SIG-M5 treated with dmso at 0.1 percent for 504 hours (cell line): ENCODE measurements around the gene CCDC102B.
"Not testable (repeated sequence)": the region's sequence is repeated elsewhere in the genome, so short reads cannot be mapped to it uniquely, and the experiment has no call there.

Source experiments
- DNase-seq: peaks from one replicate; lab custom pipeline; 2025; ENCODE audit not compliant: unreplicated experiment; lab: John Stamatoyannopoulos, UW

Gene CCDC102B

GRCh38 chr18:68797871-68798270, at the start of gene CCDC102B:
CCDC102B (plus strand) TSS chr18:68798080; CDS start chr18:68836764, 38,684 bp downstream.
- no peak for DNase-seq

- no peak for DNase-seq
Observed at GRCh38 chr18:68757126-68757525, 40.8 kb upstream of the CCDC102B start.

- no peak for DNase-seq
Observed at GRCh38 chr18:68759308-68759707, 38.6 kb upstream of the CCDC102B start.

- no peak for DNase-seq
Observed at GRCh38 chr18:68763083-68763482, 34.8 kb upstream of the CCDC102B start.

- no peak for DNase-seq
Observed at GRCh38 chr18:68764016-68764415, 33.9 kb upstream of the CCDC102B start.

GRCh38 chr18:68766433-68766832, 31.4 kb upstream of the CCDC102B start:
- no peak for DNase-seq

- no peak for DNase-seq
Observed at GRCh38 chr18:68769461-68769860, 28.4 kb upstream of the CCDC102B start.

GRCh38 chr18:68772268-68772667, 25.6 kb upstream of the CCDC102B start:
- no peak for DNase-seq

GRCh38 chr18:68778280-68778886, 19.5 kb upstream of the CCDC102B start:
- DNase-seq = no peak

GRCh38 chr18:68779169-68779568, 18.7 kb upstream of the CCDC102B start:
- peak; percentile 81 for DNase-seq

- DNase-seq = no peak
Observed at GRCh38 chr18:68780802-68781635, 16.9 kb upstream of the CCDC102B start.

GRCh38 chr18:68783506-68783905, 14.4 kb upstream of the CCDC102B start:
- no peak for DNase-seq

- no peak for DNase-seq
Observed at GRCh38 chr18:68784071-68784470, 13.8 kb upstream of the CCDC102B start.

- not testable (repeated sequence) for DNase-seq
Observed at GRCh38 chr18:68790290-68790689, 7.6 kb upstream of the CCDC102B start.

- DNase-seq = no peak
Observed at GRCh38 chr18:68791801-68792200, 6.1 kb upstream of the CCDC102B start.

GRCh38 chr18:68793951-68794350, 3.9 kb upstream of the CCDC102B start:
- no peak for DNase-seq

GRCh38 chr18:68796936-68797690, 767 bp upstream of the CCDC102B start:
- no peak for DNase-seq

GRCh38 chr18:68800075-68800474, 2.2 kb downstream of the CCDC102B start:
- no peak for DNase-seq

GRCh38 chr18:68803356-68803755, 5.5 kb downstream of the CCDC102B start:
- DNase-seq = no peak

GRCh38 chr18:68817584-68817983, 19.7 kb downstream of the CCDC102B start:
- DNase-seq = no peak

GRCh38 chr18:68818584-68818983, 20.7 kb downstream of the CCDC102B start:
- no peak for DNase-seq

- no peak for DNase-seq
Observed at GRCh38 chr18:68822926-68823325, 25.0 kb downstream of the CCDC102B start.
